Measurements from ENCODE around the gene ACOT2. TPM values are rescaled to one million over a fixed set of nuclear protein-coding genes. Genes with fewer than 3 reads are reported as not detected.
"Not testable (repeated sequence)": the region's sequence is repeated elsewhere in the genome, so short reads cannot be mapped to it uniquely, and the experiment has no call there.

The ACOT2 gene
- total RNA-seq, 1 donor from 2014 or later: 45.7 TPM

- peak; percentile 20 for DNase-seq
These were observed 795 bp upstream of the ACOT2 start for GRCh38 chr14:73567951-73568885.

DNA sequence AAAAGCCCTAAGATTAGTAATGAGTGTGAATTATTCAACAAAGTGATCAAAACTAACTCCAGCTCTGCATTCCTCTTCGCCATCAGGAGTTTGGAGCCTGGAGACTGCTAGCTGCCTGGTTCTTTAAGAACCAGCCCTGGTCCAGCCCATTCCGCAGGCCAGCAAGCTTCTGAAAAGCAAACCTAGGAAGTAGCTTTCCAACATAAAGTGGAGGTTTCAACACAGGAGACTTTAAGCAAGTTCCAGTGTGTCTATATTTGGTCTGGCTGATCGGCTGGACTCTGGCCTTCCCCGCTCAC lies 178 bp upstream of the ACOT2 start:
- not testable (repeated sequence) for DNase-seq

DNA sequence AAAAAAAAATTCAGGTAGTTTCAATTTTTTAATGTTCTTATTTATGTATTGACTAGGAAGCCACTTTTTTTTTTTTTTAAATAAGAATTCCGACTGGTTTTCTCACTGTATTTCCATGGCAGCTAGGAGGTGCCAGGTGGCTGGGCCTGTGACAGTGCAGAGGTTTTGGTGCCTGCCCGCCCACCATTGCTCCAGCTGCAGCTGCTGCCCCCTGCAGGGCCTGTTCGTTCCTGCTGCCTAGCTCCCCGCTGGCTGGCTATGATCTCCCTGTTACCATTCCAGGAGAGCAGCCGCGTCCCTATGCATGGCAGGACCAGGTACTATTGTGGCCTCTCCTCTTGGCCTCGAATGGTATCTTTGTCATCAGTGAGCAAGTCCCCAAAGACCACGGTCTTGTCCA lies 1.9 kb downstream of the ACOT2 start:
- DNase-seq: peak; percentile 40

DNA sequence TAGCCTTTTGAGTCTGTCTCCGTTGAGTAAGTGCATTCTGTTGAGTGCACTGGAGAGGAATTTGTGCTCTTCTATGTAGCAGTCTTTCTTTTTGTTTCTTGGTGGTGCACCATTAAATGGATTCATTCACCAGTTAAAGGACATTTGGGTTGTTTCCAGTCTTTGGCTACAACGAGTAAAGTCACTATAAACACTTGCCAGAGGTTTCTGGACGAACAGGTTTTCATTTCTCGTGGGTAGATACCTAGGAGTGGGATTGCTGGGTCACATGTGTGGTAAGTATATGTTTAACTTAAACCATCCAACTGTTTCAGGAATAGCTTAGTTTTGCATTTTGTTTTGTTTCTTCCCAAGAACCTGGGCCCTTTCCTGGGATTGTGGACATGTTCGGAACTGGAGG lies 4.0 kb downstream of the ACOT2 start:
- not testable (repeated sequence) for DNase-seq

DNA sequence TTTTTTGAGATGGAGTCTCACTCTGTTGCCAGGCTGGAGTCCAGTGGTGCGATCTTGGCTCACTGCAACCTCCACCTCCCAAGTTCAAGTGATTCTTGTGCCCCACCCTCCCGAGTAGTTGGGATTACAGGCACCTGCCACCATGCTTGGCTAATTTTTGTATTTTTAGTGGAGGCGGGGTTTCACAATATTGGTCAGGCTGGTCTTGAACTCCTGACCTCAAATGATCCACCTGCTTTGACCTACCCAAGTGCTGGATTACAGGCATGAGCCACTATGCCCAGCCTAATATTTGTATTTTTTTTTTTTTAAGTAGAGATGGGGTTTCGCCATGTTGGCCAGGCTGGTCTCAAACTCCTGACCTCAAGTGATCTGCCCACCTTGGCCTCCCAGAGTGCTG lies 4.7 kb downstream of the ACOT2 start:
- not testable (repeated sequence) for DNase-seq

- DNase-seq: not testable (repeated sequence)
These were observed 5.2 kb downstream of the ACOT2 start for GRCh38 chr14:73574251-73574650.

- no peak for DNase-seq
These were observed 7.4 kb downstream of the ACOT2 start for GRCh38 chr14:73576391-73576790.

GRCh38 chr14:73577214-73577613 lies 8.2 kb downstream of the ACOT2 start:
- not testable (repeated sequence) for DNase-seq

GRCh38 chr14:73582102-73582979 lies 13.3 kb downstream of the ACOT2 start:
- DNase-seq: not testable (repeated sequence)

DNA sequence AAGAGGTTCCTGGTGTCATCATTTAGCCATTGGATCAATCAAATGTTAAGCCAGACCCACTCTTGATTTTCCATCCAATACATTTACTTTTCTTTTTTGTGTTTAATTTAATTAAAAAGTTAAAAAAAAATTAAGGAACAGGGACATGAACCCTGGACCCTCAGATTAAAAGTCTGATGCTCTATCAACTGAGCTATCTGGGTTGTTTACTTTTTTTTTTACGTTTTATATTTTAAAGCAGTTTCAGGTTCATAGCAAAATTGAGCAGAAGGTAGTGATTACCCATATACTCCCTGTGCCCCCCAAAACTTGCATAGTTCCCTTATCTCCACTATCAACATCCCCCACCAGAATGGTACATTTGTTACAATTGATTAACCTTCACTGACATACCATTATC lies 19.7 kb downstream of the ACOT2 start:
- DNase-seq: no peak

GRCh38 chr14:73589116-73589515 lies 20.1 kb downstream of the ACOT2 start:
- DNase-seq: no peak

DNA sequence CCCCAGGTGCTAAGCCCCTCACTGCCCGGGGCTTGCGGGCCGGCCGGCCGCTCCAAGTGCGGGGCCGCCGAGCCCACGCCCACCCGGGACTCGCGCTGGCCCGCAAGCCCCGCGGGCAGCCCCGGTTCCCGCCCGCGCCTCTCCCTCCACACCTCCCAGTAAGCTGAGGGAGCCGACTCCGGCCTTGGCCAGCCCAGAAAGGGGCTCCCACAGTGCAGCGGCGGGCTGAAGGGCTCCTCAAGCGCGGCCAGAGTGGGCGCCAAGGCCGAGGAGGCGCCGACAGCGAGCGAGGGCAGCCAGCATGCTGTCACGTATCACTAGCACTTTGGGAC lies 21.6 kb downstream of the ACOT2 start:
- not testable (repeated sequence) for DNase-seq

DNA sequence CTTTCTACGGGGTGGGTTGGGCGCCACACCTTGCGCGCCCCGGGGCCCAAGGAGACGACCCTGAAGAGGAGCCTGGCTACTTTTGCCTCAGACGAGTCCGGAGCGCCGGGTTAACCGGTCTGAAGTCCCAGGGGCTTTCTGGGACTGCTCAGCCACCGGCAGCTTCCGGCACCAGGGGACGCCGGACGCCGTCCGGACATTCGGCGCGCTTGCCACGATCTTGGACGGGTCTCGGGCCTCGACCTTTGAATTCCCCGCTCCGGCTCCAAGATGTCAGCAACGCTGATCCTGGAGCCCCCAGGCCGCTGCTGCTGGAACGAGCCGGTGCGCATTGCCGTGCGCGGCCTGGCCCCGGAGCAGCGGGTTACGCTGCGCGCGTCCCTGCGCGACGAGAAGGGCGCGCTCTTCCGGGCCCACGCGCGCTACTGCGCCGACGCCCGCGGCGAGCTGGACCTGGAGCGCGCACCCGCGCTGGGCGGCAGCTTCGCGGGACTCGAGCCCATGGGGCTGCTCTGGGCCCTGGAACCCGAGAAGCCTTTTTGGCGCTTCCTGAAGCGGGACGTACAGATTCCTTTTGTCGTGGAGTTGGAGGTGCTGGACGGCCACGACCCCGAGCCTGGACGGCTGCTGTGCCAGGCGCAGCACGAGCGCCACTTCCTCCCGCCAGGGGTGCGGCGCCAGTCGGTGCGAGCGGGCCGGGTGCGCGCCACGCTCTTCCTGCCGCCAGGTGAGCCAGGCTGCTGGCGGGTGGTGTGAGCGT lies 22.9 kb downstream of the ACOT2 start, which contains the start of gene ACOT4:
ACOT4 (plus strand) TSS at position 184 of the 760 bp plus-strand sequence; CDS start at position 271, 87 bp downstream.
- DNase-seq: peak; percentile 26

DNA sequence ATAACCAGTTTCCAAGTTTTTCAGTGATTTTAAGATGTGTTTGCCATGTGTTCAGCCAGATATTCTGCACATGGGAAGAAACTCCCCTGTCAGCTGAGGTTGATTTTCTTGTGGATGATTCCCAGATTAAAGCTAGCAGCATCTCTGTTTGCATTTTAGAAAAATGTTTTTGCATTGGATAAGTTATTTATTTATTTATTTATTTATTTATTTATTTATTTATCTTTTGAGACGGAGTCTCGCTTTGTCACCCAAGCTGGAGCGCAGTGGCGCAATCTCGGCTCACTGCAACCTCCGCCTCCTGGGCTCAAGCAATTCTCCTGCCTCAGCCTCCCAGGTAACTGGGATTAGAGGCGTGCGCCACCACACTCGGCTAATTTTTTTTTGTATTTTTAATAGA lies 25.5 kb downstream of the ACOT2 start:
- no peak for DNase-seq

GRCh38 chr14:73599499-73599898 lies 30.5 kb downstream of the ACOT2 start:
- DNase-seq: no peak

DNA sequence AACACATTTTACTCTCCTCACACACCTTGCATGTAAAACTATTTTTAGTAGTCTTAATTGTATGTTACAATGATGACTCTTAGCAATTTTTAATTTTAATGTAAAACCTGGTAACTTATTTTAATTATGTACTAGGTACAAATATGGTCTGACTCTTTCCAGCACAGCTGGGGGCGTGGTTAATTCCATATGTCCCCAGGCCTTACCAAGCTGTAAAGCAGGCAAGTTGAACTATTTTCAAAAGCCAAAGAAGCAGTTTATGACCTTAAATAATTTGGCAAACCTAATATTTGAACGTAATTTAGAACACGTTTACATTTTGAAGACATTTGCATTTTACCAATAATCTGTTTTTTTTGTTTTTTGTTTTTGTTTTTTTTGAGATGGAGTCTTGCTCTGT lies 34.0 kb downstream of the ACOT2 start:
- DNase-seq: no peak

DNA sequence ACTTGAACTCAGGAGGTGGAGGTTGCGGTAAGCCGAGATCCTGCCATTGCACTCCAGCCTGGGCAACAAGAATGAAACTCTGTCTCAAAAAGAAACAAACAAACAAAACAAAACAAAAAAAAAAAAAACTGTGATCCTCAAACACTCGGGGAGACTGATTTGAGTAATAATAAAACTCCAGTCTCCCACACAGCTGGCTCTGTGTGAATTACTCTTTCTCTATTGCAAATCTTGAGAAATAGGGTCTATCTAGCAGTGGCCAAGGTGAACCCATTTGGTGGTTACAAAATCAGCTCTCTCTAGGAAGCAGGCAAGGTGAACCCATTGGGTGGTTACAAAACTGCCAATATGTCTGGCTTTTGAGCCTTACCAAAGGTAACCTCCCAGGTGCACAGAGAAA lies 37.3 kb downstream of the ACOT2 start:
- no peak for DNase-seq

GRCh38 chr14:73607241-73607640 lies 38.2 kb downstream of the ACOT2 start:
- DNase-seq: no peak

DNA sequence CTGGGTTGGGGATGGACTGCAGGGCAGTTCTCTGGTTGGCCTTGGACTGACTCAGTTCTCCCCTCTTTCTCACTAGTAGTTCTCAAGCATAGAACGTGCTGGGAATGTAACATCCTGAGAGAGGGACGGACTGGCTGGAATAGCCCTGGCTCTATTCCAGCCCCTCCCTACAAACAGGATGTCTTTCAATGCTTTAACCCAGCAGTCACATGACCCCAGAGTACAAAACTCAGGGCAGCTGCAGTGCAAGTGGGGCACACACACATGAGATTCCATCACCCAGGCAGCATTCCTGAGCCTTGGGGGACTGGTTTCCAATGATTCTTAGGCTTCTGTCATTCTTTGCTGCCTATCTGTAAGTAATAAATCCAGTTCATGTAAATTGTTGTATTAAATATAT lies 41.7 kb downstream of the ACOT2 start:
- peak; percentile 40 for DNase-seq

DNA sequence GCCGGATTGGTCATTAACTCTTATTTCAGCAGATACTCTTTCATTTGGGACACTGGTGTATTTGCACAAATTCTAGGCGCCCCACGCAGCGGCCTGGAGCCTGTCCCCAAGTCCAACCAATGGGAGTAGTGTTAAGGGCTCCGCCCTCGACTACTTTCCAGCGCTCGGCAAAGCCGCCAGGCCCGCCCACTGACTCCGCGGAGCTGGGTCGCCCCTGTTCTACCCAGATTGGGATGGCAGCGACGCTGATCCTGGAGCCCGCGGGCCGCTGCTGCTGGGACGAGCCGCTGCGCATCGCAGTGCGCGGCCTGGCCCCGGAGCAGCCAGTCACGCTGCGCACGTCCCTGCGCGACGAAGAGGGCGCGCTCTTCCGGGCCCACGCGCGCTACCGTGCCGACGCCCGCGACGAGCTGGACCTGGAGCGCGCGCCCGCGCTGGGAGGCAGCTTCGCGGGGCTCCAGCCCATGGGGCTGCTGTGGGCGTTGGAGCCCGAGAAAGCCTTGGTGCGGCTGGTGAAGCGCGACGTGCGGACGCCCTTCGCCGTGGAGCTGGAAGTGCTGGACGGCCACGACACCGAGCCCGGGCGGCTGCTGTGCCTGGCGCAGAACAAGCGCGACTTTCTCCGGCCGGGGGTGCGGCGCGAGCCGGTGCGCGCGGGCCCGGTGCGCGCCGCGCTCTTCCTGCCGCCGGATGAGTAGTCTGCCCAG lies 43.5 kb downstream of the ACOT2 start, which contains the start of gene ACOT6:
ACOT6 (plus strand) TSS at position 179 of the 707 bp plus-strand sequence; CDS start at position 234, 55 bp downstream.
- DNase-seq: peak; percentile 82

- no peak for DNase-seq
These were observed 44.0 kb downstream of the ACOT2 start for GRCh38 chr14:73613046-73613383.

Measured in tongue (tissue), 2 donors.